Lower lobe of right lung (tissue), 2 donors: ENCODE results near the gene NUTM1. TPM values are rescaled to one million over a fixed set of nuclear protein-coding genes. Genes with fewer than 3 reads are reported as not detected.

Experiments
- ATAC-seq, 2 donors: fragments of 200-7000 bp; cut with Tn5 transposase; one replicate each; pipeline ENCODE4 v1.9.1; 2020 to 2022; ENCODE audit warnings: mild to moderate bottlenecking in 2 of 2, moderate library complexity in 2 of 2
- DNase-seq: peaks from one replicate; pipeline ENCODE4 v3.0.0-alpha.2; 2020
- H3K27ac ChIP-seq: fragments of 200-600 bp; one replicate; pipeline ENCODE4 v1.8.0; 2022
- H3K27me3 ChIP-seq: fragments of 200-600 bp; one replicate; pipeline ENCODE4 v1.8.0; 2022; ENCODE audit warnings: low read depth
- H3K36me3 ChIP-seq: fragments of 200-600 bp; one replicate; pipeline ENCODE4 v1.8.0; 2022; ENCODE audit warnings: mild to moderate bottlenecking
- H3K4me1 ChIP-seq: fragments of 200-600 bp; one replicate; pipeline ENCODE4 v1.8.0; 2022
- H3K4me3 ChIP-seq: fragments of 200-600 bp; one replicate; pipeline ENCODE4 v1.8.0; 2022; ENCODE audit warnings: mild to moderate bottlenecking
- H3K9me3 ChIP-seq: fragments of 200-600 bp; one replicate; pipeline ENCODE4 v1.8.0; 2022
- CTCF ChIP-seq: fragments of 200-600 bp; IDR thresholded peaks from one replicate; pipeline ENCODE4 v1.8.0; 2022; ENCODE audit warnings: antibody characterized with exemption, mild to moderate bottlenecking
- intact Hi-C: fragments of 100-400 bp; cut with DNase I; formaldehyde crosslinking; loops from one replicate; pipeline ENCODE4 v1.11.0; 2022
- total RNA-seq: library from RNA; stranded (reverse); fragmentation: NEBNext Ultra II Directional; extraction: Animal tissue kit (Norgen Biotek cat#: 25700); gene quantifications from one replicate; pipeline ENCODE4 v1.2.1, GENCODE V29; 2021
- donor health status: DM: no; HTN: yes; CAD: no; lungs with severe emphysema.

The NUTM1 gene
- total RNA-seq, 1 donor from 2014 or later: not detected

GRCh38 chr15:34355241-34355640, 12.1 kb downstream of the NUTM1 start:
- DNase-seq (no peak), ATAC-seq (no peak)

GRCh38 chr15:34357653-34358052, 14.5 kb downstream of the NUTM1 start:
- Histone ChIP-seq H3K27me3 (no peaks in the 10 kb centered on the region), H3K27ac (no peak overlapping the region), H3K4me3 (no peak overlapping the region), H3K36me3 (peaks cover 67% of the 10 kb centered on the region), H3K9me3 (no peaks in the 10 kb centered on the region), H3K4me1 (no peaks in the 10 kb centered on the region)
- no peak for TF ChIP-seq CTCF
- intact Hi-C loops: no loop called here
- DNase-seq (no peak), ATAC-seq (no peak)

More at GRCh38 chr15:34355241-34355640, 12.1 kb downstream of the NUTM1 start:
- Histone ChIP-seq H3K4me1 (no peaks in the 10 kb centered on the region), H3K4me3 (no peak overlapping the region), H3K36me3 (peaks cover 48% of the 10 kb centered on the region), H3K9me3 (no peaks in the 10 kb centered on the region), H3K27ac (no peak overlapping the region), H3K27me3 (no peaks in the 10 kb centered on the region)
- intact Hi-C loops: no loop called here
- no peak for TF ChIP-seq CTCF

GRCh38 chr15:34358367-34358766, 15.3 kb downstream of the NUTM1 start:
- no peaks in the 10 kb centered on the region for H3K9me3 ChIP-seq
- DNase-seq (no peak), ATAC-seq (no peak)
- no peaks in the 10 kb centered on the region for H3K27me3 ChIP-seq
- intact Hi-C loops: no loop called here
- TF ChIP-seq CTCF: no peak
- peaks cover 70% of the 10 kb centered on the region for H3K36me3 ChIP-seq
- H3K4me1 ChIP-seq: no peaks in the 10 kb centered on the region
- H3K4me3 ChIP-seq: no peak overlapping the region
- H3K27ac ChIP-seq: no peak overlapping the region

GRCh38 chr15:34358948-34359347, 15.8 kb downstream of the NUTM1 start:
- H3K27me3 ChIP-seq: no peaks in the 10 kb centered on the region
- no peak for DNase-seq
- no peak for TF ChIP-seq CTCF
- no peak overlapping the region for H3K4me3 ChIP-seq
- no peak for ATAC-seq
- H3K36me3 ChIP-seq: peaks cover 70% of the 10 kb centered on the region
- H3K4me1 ChIP-seq: no peaks in the 10 kb centered on the region
- no peak overlapping the region for H3K27ac ChIP-seq
- H3K9me3 ChIP-seq: no peaks in the 10 kb centered on the region
- intact Hi-C loops: no loop called here

- DNase-seq (no peak), ATAC-seq (no peak)
- H3K9me3 ChIP-seq: no peaks in the 10 kb centered on the region
These were observed 16.3 kb downstream of the NUTM1 start for GRCh38 chr15:34359416-34359815.

More at GRCh38 chr15:34359416-34359815, 16.3 kb downstream of the NUTM1 start:
- H3K27me3 ChIP-seq: no peaks in the 10 kb centered on the region
- H3K36me3 ChIP-seq: peaks cover 70% of the 10 kb centered on the region
- no peaks in the 10 kb centered on the region for H3K4me1 ChIP-seq
- H3K4me3 ChIP-seq: no peak overlapping the region
- intact Hi-C loops: no loop called here
- no peak for TF ChIP-seq CTCF
- no peak overlapping the region for H3K27ac ChIP-seq
